GM12878 (cell line): ENCODE results near the gene PPP1R9B. TPM values are rescaled to one million over a fixed set of nuclear protein-coding genes. Genes with fewer than 3 reads are reported as not detected.

ENCODE experiments used
- BCL11A ChIP-seq: IDR thresholded peaks from 2 replicates; pipeline ENCODE4 v1.6.1; 2011; ENCODE audit warnings: low read depth, low read length
- BMI1 ChIP-seq: fragments of 450-650 bp; IDR thresholded peaks from 2 replicates; pipeline ENCODE4 v1.6.1; 2016; ENCODE audit warnings: mild to moderate bottlenecking, moderate library complexity, borderline replicate concordance
- DPF2 ChIP-seq: fragments of 450-650 bp; IDR thresholded peaks from 2 replicates; pipeline ENCODE4 v1.6.1; 2017; ENCODE audit warnings: mild to moderate bottlenecking
- E2F8 ChIP-seq: fragments of 450-650 bp; IDR thresholded peaks from 2 replicates; pipeline ENCODE4 v1.6.1; 2018; ENCODE audit warnings: mild to moderate bottlenecking, low read depth, moderate library complexity; ENCODE audit not compliant: partially characterized antibody
- E4F1 ChIP-seq: fragments of 450-650 bp; IDR thresholded peaks from 2 replicates; pipeline ENCODE4 v1.6.1; 2018; ENCODE audit warnings: borderline replicate concordance, mild to moderate bottlenecking; ENCODE audit not compliant: partially characterized antibody
- HDAC6 ChIP-seq: fragments of 200-600 bp; sonication (generic); IDR thresholded peaks from one replicate; pipeline ENCODE4 v1.8.0; 2017; ENCODE audit warnings: antibody characterized with exemption; ENCODE audit not compliant: unreplicated experiment
- IRF4 ChIP-seq: IDR thresholded peaks from 2 replicates; pipeline ENCODE4 v1.6.1; 2011; ENCODE audit warnings: low read depth, low read length
- KDM1A ChIP-seq: fragments of 200-600 bp; sonication (generic); IDR thresholded peaks from 2 replicates; pipeline ENCODE4 v1.6.1; 2016; ENCODE audit warnings: borderline replicate concordance
- LARP7 ChIP-seq: fragments of 450-650 bp; IDR thresholded peaks from 2 replicates; pipeline ENCODE4 v1.6.1; 2017; ENCODE audit warnings: mild to moderate bottlenecking
- MEF2A ChIP-seq: IDR thresholded peaks from 2 replicates; pipeline ENCODE4 v1.6.1; 2011; ENCODE audit warnings: low read depth, mild to moderate bottlenecking, low read length, moderate library complexity; ENCODE audit not compliant: insufficient read depth
- MTA3 ChIP-seq: IDR thresholded peaks from 2 replicates; pipeline ENCODE4 v1.6.1; 2012; ENCODE audit warnings: low read length, inconsistent platforms, borderline replicate concordance
- NFYB ChIP-seq: IDR thresholded peaks from 2 replicates; pipeline ENCODE4 v1.6.1; 2011; ENCODE audit warnings: low read depth, mild to moderate bottlenecking, low read length, improper control_type of control experiment, moderate library complexity; ENCODE audit not compliant: insufficient read depth
- PBX3 ChIP-seq: IDR thresholded peaks from 2 replicates; pipeline ENCODE4 v1.6.1; 2011; ENCODE audit warnings: mild to moderate bottlenecking, low read depth, low read length, moderate library complexity; ENCODE audit not compliant: insufficient replicate concordance
- RAD51 ChIP-seq: fragments of 450-650 bp; IDR thresholded peaks from 2 replicates; pipeline ENCODE4 v1.6.1; 2016; ENCODE audit warnings: moderate library complexity, mild to moderate bottlenecking, inconsistent platforms
- RELA ChIP-seq: fragments of 450-650 bp; IDR thresholded peaks from 2 replicates; pipeline ENCODE4 v1.8.0; 2014; ENCODE audit warnings: borderline replicate concordance; ENCODE audit not compliant: partially characterized antibody
- SMARCA5 ChIP-seq: fragments of 450-650 bp; IDR thresholded peaks from 2 replicates; pipeline ENCODE4 v1.6.1; 2017; ENCODE audit warnings: mild to moderate bottlenecking
- TBL1XR1 ChIP-seq: IDR thresholded peaks from 2 replicates; pipeline ENCODE4 v1.6.1; 2012; ENCODE audit warnings: low read depth, low read length, improper control_type of control experiment
- TCF12 ChIP-seq: IDR thresholded peaks from 2 replicates; pipeline ENCODE4 v1.6.1; 2011; ENCODE audit warnings: low read depth, mild to moderate bottlenecking, low read length
- WRNIP1 ChIP-seq: IDR thresholded peaks from 2 replicates; pipeline ENCODE4 v1.6.1; 2011; ENCODE audit warnings: low read depth, low read length, improper control_type of control experiment, borderline replicate concordance
- ZNF24 ChIP-seq: fragments of 450-650 bp; IDR thresholded peaks from 2 replicates; pipeline ENCODE4 v1.6.1; 2017; ENCODE audit warnings: antibody characterized with exemption, mild to moderate bottlenecking
- polyA plus RNA-seq, 11 experiments: library from polyadenylated mRNA; depleted of rRNA in 4 of 11; unstranded in 6 of 11; stranded (reverse) in 5 of 11; fragments of >200 nt; fragmentation: Nextera tagmentation in 4 of 11; fragmentation: Illumina TruSeq in 1 of 11; extraction: Ambion mirVana in 4 of 11; extraction: Trizol in 1 of 11; gene quantifications; 1 replicate in 1 of 11; 2 replicates in 10 of 11; pipeline versions ENCODE4 v1.2.1 to v1.2.3, GENCODE V29; 2011 to 2016; ENCODE audit warnings: inconsistent platforms in 2 of 11, missing spikeins in 2 of 11, low read depth in 1 of 11
- total RNA-seq, 4 experiments: library from RNA; depleted of rRNA in 3 of 4; stranded (reverse); fragments of >200 nt in 3 of 4; fragmentation: Illumina TruSeq in 1 of 4; extraction: Trizol in 1 of 4; gene quantifications; 2 replicates each; pipeline versions ENCODE4 v1.2.1 to v1.2.3, GENCODE V29; 2013 to 2021
- TF ChIP-seq, protein P1 (sequence below): IDR thresholded peaks from 2 replicates; pipeline ENCODE4 v1.6.1; 2012; ENCODE audit warnings: low read length, inconsistent platforms

The PPP1R9B gene
- total and polyA plus RNA-seq, 10 of the 15 experiments (the other 5 are each of a cell fraction or from before 2014, with no cell fraction given): 0.20 to 107 (median 37.5) TPM

DNA sequence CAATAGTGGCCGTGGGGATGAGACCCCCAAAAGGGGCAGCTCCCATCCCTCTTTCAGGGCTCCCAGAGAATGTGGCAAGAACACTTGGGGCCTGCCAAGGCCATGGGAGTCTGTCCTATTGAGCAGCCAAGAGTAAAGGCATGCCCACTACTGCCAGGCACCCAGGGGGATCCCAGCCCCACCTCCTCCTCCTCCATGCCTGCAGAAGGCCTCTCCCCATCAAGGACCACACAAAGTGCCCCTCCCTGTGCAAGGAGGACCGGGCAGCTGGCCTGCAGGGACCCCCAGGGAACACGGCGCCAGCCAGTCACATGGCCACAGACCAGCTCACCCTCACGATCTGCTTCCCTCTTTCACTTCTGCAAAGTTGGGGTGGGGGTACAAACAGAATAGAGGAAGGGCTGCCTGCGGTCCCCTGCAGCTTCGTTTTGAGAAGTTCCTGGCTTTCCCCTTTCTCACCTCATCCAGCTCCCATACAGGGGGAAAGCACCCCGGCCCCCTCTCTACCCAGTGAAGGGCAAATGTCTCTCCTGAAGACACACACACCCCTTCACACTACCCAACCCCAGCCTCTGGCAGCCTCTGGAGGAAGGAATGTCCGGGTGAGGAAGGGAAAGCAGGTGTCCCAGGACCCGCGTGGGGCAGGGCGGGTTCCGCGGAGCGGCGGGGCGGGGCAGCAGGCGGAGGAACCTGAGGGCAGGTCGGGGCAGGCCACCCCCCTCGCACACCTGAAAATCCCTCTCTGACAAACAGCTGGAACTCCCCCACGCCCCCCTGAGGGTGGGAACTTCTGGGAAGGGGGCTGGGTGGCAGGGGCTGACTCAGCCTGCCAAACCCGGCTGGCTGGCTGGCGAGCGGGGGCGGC is 2.0 kb downstream of the PPP1R9B start (continued):
- no peak for TF ChIP-seq E4F1
- no peak for TF ChIP-seq WRNIP1
- TF ChIP-seq DPF2: peak; percentile 98
- TF ChIP-seq TCF12: peak; percentile 83; the same call in 1 of the 2 replicates
- peak; percentile 66; the same call in 1 of the 2 replicates for TF ChIP-seq TBL1XR1
- peak; percentile 68; the same call in 1 of the 2 replicates for TF ChIP-seq BMI1
- TF ChIP-seq NFYB: no peak
- no peak for TF ChIP-seq PBX3
- no peak for TF ChIP-seq MEF2A
- TF ChIP-seq ZNF24: no peak
- peak; percentile 59 for TF ChIP-seq LARP7
- peak; percentile 92 for TF ChIP-seq BCL11A
- peak; percentile 74; the same call in 1 of the 2 replicates for TF ChIP-seq SMARCA5
- TF ChIP-seq, protein P1, sequence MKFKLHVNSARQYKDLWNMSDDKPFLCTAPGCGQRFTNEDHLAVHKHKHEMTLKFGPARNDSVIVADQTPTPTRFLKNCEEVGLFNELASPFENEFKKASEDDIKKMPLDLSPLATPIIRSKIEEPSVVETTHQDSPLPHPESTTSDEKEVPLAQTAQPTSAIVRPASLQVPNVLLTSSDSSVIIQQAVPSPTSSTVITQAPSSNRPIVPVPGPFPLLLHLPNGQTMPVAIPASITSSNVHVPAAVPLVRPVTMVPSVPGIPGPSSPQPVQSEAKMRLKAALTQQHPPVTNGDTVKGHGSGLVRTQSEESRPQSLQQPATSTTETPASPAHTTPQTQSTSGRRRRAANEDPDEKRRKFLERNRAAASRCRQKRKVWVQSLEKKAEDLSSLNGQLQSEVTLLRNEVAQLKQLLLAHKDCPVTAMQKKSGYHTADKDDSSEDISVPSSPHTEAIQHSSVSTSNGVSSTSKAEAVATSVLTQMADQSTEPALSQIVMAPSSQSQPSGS: no peak
- peak; percentile 91 for TF ChIP-seq RAD51
- TF ChIP-seq HDAC6: no peak
- TF ChIP-seq E2F8: peak; percentile 24
- peak; percentile 90 for TF ChIP-seq IRF4
- TF ChIP-seq KDM1A: no peak
- no peak for TF ChIP-seq MTA3
- TF ChIP-seq RELA: peak; percentile 97
